Activated naive CD4-positive, alpha-beta T cell treated with anti-CD3 and anti-CD28 coated beads for 36 hours (primary cell): ENCODE data around the gene ZNF532. TPM values are rescaled to one million over a fixed set of nuclear protein-coding genes. Genes with fewer than 3 reads are reported as not detected.

ENCODE experiments used
- CTCF ChIA-PET: fragments of 350-600 bp; sonication (Branson Sonifier 250); formaldehyde crosslinking; loops from one replicate; lab custom pipeline; 2021; ENCODE audit warnings: antibody characterized with exemption; lab: Charles Lee
- DNase-seq: peaks from one replicate; pipeline ENCODE4 v3.0.0-alpha.2; 2020
- H3K27ac Mint-ChIP-seq: one replicate; pipeline ENCODE4 v1.8.0; 2021; ENCODE audit warnings: mild to moderate bottlenecking, mixed read lengths
- H3K27me3 Mint-ChIP-seq: one replicate; pipeline ENCODE4 v1.8.0; 2021; ENCODE audit warnings: low read depth, mixed read lengths
- H3K36me3 Mint-ChIP-seq: one replicate; pipeline ENCODE4 v1.8.0; 2021; ENCODE audit warnings: low read depth, mixed read lengths
- H3K4me1 Mint-ChIP-seq: one replicate; pipeline ENCODE4 v1.8.0; 2021; ENCODE audit warnings: low read depth, mixed read lengths
- H3K4me3 Mint-ChIP-seq: one replicate; pipeline ENCODE4 v1.8.0; 2021; ENCODE audit warnings: mild to moderate bottlenecking, moderate library complexity, mixed read lengths
- H3K9me3 Mint-ChIP-seq: one replicate; pipeline ENCODE4 v1.8.0; 2021; ENCODE audit warnings: mixed read lengths
- intact Hi-C: fragments of 100-400 bp; cut with micrococcal nuclease; formaldehyde crosslinking; loops from one replicate; pipeline ENCODE4 v1.15.1; 2023
- total RNA-seq, 2 experiments: library from RNA; stranded (reverse); gene quantifications; one replicate each; pipeline ENCODE4 v1.2.3, GENCODE V29; 2021

Gene ZNF532
- total RNA-seq, 2 experiments from 2014 or later: 4.0 to 4.3 TPM

DNA sequence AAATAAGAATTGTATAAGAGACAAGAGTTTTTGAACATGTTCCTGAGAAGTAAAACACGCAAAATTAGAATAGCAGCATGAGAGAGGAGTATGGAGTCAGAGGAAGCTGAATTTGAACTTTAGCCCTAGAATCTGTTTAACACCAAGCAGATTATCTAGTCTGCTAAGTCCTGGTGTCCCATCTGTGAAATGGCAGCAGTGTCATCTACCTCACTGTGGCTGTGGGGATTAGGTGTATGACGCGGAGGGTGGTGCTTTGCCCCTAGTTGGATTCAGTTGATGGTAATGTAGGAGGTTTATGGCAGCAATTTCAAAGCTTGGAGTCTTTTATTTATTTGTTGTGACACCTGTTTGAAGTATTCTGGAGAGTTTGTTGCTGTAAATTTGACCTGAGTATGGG lies 79.2 kb downstream of the ZNF532 start:
- H3K27ac Mint-ChIP-seq: no peak overlapping the region
- H3K27me3 Mint-ChIP-seq: peaks cover 4% of the 10 kb centered on the region
- H3K36me3 Mint-ChIP-seq: peaks cover 2% of the 10 kb centered on the region
- DNase-seq: no peak
- CTCF ChIA-PET: interaction anchor here (0.6 to 1.4 kb wide), 3 partner anchors 10 to 88 kb away, joined by 3 to 5 read pairs (median 4); no protein-coding TSS in a partner anchor
- no peaks in the 10 kb centered on the region for H3K4me1 Mint-ChIP-seq
- no peak overlapping the region for H3K4me3 Mint-ChIP-seq
- intact Hi-C loops: no loop called here
- no peaks in the 10 kb centered on the region for H3K9me3 Mint-ChIP-seq

DNA sequence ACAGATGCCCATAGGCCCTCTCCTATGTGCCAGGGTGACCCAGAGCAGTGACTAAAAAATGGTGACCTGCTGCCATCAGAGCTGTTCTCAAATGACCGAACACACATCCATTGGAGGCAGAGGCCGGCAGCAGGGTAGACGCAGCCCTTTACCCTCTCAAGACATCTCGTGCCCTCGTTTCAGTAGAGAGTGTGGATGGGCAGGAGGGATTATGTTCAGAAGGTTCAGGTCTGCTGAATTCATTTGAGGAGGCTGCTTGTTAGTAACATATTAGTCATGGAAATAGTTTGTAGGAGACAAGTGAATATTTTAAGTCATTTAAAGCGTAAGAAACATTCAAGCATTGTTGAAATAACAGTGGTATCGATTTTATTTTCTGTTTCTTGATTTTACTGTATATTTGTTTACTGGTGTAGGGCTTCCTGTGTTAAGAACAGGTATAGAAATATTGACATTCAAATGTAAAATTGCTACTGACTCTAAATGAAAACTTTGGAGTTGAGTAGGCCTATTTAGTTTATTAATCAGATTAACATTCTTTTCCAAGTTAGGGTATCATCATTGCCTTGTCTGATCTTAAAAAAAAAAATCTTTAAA lies 82.6 kb downstream of the ZNF532 start:
- CTCF ChIA-PET: interaction anchor here (0.7 kb wide), 1 partner anchor 922 kb away, joined by 5 read pairs; no protein-coding TSS in a partner anchor

DNA sequence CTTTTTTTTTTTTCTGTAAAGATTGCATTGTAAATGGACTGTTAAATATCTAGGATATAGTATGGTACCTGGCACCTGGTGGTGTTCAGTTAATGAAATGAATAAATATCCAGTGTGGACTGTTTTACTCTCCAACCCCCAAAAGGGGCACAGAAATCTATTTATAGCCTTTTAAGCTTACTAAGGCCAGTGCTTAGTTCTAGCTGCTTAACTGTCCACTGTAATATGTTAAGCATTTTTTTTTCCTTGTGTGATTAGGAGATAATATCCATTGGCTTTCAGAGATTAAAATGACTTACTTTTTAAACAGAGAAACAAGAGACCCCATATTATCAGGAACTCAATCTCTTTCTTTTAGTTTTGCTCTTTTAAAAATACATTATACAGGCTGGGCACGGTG lies 84.4 kb downstream of the ZNF532 start:
- H3K27me3 Mint-ChIP-seq: no peaks in the 10 kb centered on the region
- no peaks in the 10 kb centered on the region for H3K36me3 Mint-ChIP-seq
- no peaks in the 10 kb centered on the region for H3K4me1 Mint-ChIP-seq
- CTCF ChIA-PET: interaction anchor here (0.7 to 1.6 kb wide), 2 partner anchors 181 to 319 kb away, joined by 3 read pairs; no protein-coding TSS in a partner anchor
- DNase-seq: no peak
- H3K27ac Mint-ChIP-seq: no peak overlapping the region
- intact Hi-C loops: loop anchor here (5.0 kb wide), 1 partner anchor 47 kb away; no protein-coding TSS in a partner anchor
- H3K4me3 Mint-ChIP-seq: no peak overlapping the region
- H3K9me3 Mint-ChIP-seq: no peaks in the 10 kb centered on the region

More for the DNA sequence above, 82.6 kb downstream of the ZNF532 start:
- no peak overlapping the region for H3K27ac Mint-ChIP-seq
- intact Hi-C loops: loop anchor here (5.0 kb wide), 1 partner anchor 45 kb away; no protein-coding TSS in a partner anchor
- no peaks in the 10 kb centered on the region for H3K27me3 Mint-ChIP-seq
- no peaks in the 10 kb centered on the region for H3K36me3 Mint-ChIP-seq
- H3K9me3 Mint-ChIP-seq: no peaks in the 10 kb centered on the region
- H3K4me1 Mint-ChIP-seq: no peaks in the 10 kb centered on the region
- no peak overlapping the region for H3K4me3 Mint-ChIP-seq
- DNase-seq: no peak

GRCh38 chr18:58951986-58952702 lies 87.5 kb downstream of the ZNF532 start:
- Mint-ChIP-seq H3K27ac (no peak overlapping the region), H3K36me3 (no peaks in the 10 kb centered on the region), H3K9me3 (no peaks in the 10 kb centered on the region), H3K4me3 (no peak overlapping the region), H3K4me1 (no peaks in the 10 kb centered on the region), H3K27me3 (no peaks in the 10 kb centered on the region)
- CTCF ChIA-PET: no interaction called here
- intact Hi-C loops: no loop called here
- DNase-seq: no peak

GRCh38 chr18:58952858-58953257 lies 88.2 kb downstream of the ZNF532 start:
- CTCF ChIA-PET: no interaction called here

GRCh38 chr18:58953627-58954026 lies 89.0 kb downstream of the ZNF532 start:
- no peak overlapping the region for H3K4me3 Mint-ChIP-seq
- DNase-seq: no peak
- H3K9me3 Mint-ChIP-seq: no peaks in the 10 kb centered on the region
- CTCF ChIA-PET: no interaction called here
- no peaks in the 10 kb centered on the region for H3K4me1 Mint-ChIP-seq
- H3K27me3 Mint-ChIP-seq: no peaks in the 10 kb centered on the region
- H3K36me3 Mint-ChIP-seq: no peaks in the 10 kb centered on the region
- intact Hi-C loops: no loop called here
- no peak overlapping the region for H3K27ac Mint-ChIP-seq

More at GRCh38 chr18:58952858-58953257, 88.2 kb downstream of the ZNF532 start:
- no peak for DNase-seq
- H3K9me3 Mint-ChIP-seq: no peaks in the 10 kb centered on the region
- no peaks in the 10 kb centered on the region for H3K36me3 Mint-ChIP-seq
- H3K27ac Mint-ChIP-seq: no peak overlapping the region
- no peaks in the 10 kb centered on the region for H3K4me1 Mint-ChIP-seq
- H3K27me3 Mint-ChIP-seq: no peaks in the 10 kb centered on the region
- H3K4me3 Mint-ChIP-seq: no peak overlapping the region
- intact Hi-C loops: no loop called here

DNA sequence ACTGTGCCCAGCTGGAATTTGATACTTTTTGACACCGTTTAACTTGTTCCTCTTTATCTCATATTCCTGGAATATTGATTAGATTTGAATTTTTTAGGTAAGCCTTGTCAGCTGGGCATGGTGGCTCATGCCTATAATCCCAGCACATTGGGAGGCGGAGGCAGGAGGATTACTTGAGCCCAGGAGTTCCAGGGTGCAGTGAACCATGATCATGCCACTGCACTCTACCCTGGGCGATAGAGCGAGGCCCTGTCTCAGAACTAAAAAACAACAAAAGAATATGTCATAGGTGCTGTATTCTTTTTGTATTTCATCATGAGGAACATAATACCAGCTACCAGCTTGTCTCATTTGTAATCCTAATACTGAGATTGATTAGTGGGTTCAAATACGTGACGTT lies 90.3 kb downstream of the ZNF532 start:
- DNase-seq: no peak
- Mint-ChIP-seq H3K9me3 (no peaks in the 10 kb centered on the region), H3K27me3 (no peaks in the 10 kb centered on the region), H3K36me3 (no peaks in the 10 kb centered on the region), H3K4me3 (no peak overlapping the region), H3K4me1 (no peaks in the 10 kb centered on the region), H3K27ac (no peak overlapping the region)
- intact Hi-C loops: no loop called here
- CTCF ChIA-PET: interaction anchor here (1.2 kb wide), 1 partner anchor 19 kb away, joined by 4 read pairs; no protein-coding TSS in a partner anchor

DNA sequence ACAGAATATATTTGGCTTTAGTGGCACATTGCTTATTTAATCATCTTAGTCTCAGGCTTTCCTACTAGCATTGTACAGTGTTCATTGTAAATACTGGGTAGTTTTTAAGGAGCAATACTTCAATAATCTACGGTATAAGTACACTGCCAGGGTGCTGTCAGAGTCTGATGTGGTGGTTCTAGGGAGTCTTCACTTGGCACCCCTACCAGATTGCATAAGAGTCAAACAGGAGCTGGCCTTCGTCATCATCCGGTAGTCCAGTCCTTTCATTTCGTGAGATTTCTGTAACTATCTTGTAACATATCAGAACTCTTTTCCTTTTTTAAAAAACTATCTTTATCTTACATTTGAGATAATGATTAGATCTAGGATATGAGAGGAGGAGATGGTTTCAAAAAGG lies 91.1 kb downstream of the ZNF532 start:
- intact Hi-C loops: no loop called here
- CTCF ChIA-PET: interaction anchor here (1.2 kb wide), 1 partner anchor 19 kb away, joined by 4 read pairs; no protein-coding TSS in a partner anchor
- no peak overlapping the region for H3K27ac Mint-ChIP-seq
- H3K4me3 Mint-ChIP-seq: no peak overlapping the region
- DNase-seq: no peak
- H3K4me1 Mint-ChIP-seq: no peaks in the 10 kb centered on the region
- H3K27me3 Mint-ChIP-seq: peaks cover 2% of the 10 kb centered on the region
- no peaks in the 10 kb centered on the region for H3K36me3 Mint-ChIP-seq
- no peaks in the 10 kb centered on the region for H3K9me3 Mint-ChIP-seq

DNA sequence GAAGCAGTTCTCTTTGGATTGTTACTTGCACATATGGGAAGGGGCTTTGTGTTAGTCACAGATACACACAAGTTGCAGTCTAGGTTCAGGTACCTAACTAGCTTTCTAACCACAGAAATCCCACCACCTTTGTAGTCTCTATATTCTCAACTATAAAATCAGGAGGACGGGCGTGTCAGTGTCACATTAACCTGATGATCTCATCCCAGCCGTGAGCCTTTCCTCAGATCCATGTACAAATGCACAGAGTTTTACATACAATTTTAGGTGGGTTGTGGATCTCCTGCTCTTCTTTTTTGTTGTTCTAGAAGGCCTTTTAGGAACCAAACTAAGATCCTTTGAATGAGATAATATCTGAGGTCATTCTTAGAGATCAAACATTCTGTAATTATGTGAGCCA lies 94.0 kb downstream of the ZNF532 start:
- no peaks in the 10 kb centered on the region for H3K4me1 Mint-ChIP-seq
- peaks cover 2% of the 10 kb centered on the region for H3K27me3 Mint-ChIP-seq
- intact Hi-C loops: no loop called here

GRCh38 chr18:58960508-58960907 lies 95.8 kb downstream of the ZNF532 start:
- no peak overlapping the region for H3K27ac Mint-ChIP-seq
- H3K9me3 Mint-ChIP-seq: no peaks in the 10 kb centered on the region
- intact Hi-C loops: no loop called here
- no peaks in the 10 kb centered on the region for H3K4me1 Mint-ChIP-seq
- H3K4me3 Mint-ChIP-seq: no peak overlapping the region
- H3K27me3 Mint-ChIP-seq: peaks cover 2% of the 10 kb centered on the region
- CTCF ChIA-PET: interaction anchor here (0.6 to 1.2 kb wide), 2 partner anchors 50 to 110 kb away, joined by 3 to 4 read pairs; no protein-coding TSS in a partner anchor
- no peaks in the 10 kb centered on the region for H3K36me3 Mint-ChIP-seq
- no peak for DNase-seq

More for the DNA sequence above, 94.0 kb downstream of the ZNF532 start:
- H3K27ac Mint-ChIP-seq: no peak overlapping the region
- CTCF ChIA-PET: interaction anchor here (0.5 kb wide), 1 partner anchor 28 kb away, joined by 6 read pairs; no protein-coding TSS in a partner anchor
- no peaks in the 10 kb centered on the region for H3K9me3 Mint-ChIP-seq
- no peak overlapping the region for H3K4me3 Mint-ChIP-seq
- H3K36me3 Mint-ChIP-seq: no peaks in the 10 kb centered on the region
- DNase-seq: no peak

DNA sequence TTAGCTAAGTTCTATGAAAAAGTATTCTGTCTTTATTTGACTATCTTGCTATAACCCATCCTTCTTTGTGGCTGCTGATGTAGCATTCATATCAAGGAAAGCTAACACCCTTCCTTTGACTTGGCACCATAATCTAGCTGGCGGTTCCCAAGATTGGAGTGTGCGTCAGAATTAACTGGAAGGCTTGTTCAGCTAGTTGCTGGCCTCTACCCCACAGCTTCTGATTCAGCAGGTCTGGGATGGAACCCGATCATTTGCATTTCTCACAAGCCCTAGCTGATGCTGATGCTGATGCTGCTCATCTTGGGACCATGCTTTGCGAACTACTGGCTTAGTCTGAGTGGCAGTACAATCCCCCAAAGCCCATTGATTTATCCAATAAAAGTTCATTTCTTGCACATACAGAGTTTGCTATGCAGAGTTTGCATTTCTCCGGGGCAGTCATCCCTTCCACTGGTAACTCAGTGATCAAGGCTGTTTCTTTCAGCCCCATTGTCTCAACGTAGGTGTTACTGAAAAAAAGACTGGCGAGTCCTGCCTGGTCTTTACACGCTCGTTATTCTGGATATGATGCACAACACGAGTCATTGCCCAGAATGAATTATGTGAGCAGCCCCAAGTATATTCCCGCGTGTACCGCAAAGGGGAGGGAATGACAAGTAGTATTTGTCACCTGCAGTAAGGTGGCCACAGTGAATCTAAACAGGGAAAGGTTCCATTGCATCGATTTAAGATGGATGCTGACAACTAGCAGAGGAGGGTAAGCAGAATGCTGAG lies 96.5 kb downstream of the ZNF532 start:
- intact Hi-C loops: no loop called here
- H3K27me3 Mint-ChIP-seq: peaks cover 2% of the 10 kb centered on the region
- DNase-seq: peak; percentile 27
- H3K9me3 Mint-ChIP-seq: no peaks in the 10 kb centered on the region
- no peak overlapping the region for H3K4me3 Mint-ChIP-seq
- no peak overlapping the region for H3K27ac Mint-ChIP-seq
- H3K36me3 Mint-ChIP-seq: no peaks in the 10 kb centered on the region
- no peaks in the 10 kb centered on the region for H3K4me1 Mint-ChIP-seq
- CTCF ChIA-PET: interaction anchor here (0.6 to 1.2 kb wide), 2 partner anchors 50 to 109 kb away, joined by 3 to 4 read pairs; no protein-coding TSS in a partner anchor

GRCh38 chr18:58962336-58962735 lies 97.7 kb downstream of the ZNF532 start:
- Mint-ChIP-seq H3K27ac (no peak overlapping the region), H3K36me3 (no peaks in the 10 kb centered on the region), H3K9me3 (no peaks in the 10 kb centered on the region), H3K4me1 (no peaks in the 10 kb centered on the region), H3K27me3 (peaks cover 2% of the 10 kb centered on the region), H3K4me3 (no peak overlapping the region)
- intact Hi-C loops: no loop called here
- CTCF ChIA-PET: interaction anchor here (0.7 kb wide), 1 partner anchor 469 kb away, joined by 3 read pairs; no protein-coding TSS in a partner anchor
- no peak for DNase-seq
